HCT116 (cell line): ENCODE measurements around the gene PTPRQ. TPM values are rescaled to one million over a fixed set of nuclear protein-coding genes. Genes with fewer than 3 reads are reported as not detected.

Experiments used
- ATAC-seq: fragments of 200-7000 bp; cut with Tn5 transposase; 2 replicates; pipeline ENCODE4 v1.9.1; 2020; ENCODE audit warnings: mild to moderate bottlenecking, moderate library complexity
- BruUV-seq: library from RNA; stranded (reverse); fragments of 400-500 nt; replicated peaks from 2 replicates; lab custom pipeline; 2021; lab: Mats Ljungman, UMichigan
- CTCF ChIA-PET: fragments of 300-600 bp; sonication (Branson Sonifier 250); formaldehyde crosslinking; loops from one replicate; lab custom pipeline; 2021; ENCODE audit warnings: antibody characterized with exemption; lab: Charles Lee
- POLR2A ChIA-PET: fragments of 300-600, 350-600 bp; sonication (Branson Sonifier 250); formaldehyde crosslinking; loops from one replicate; lab custom pipeline; 2021; ENCODE audit warnings: antibody characterized with exemption; lab: Charles Lee
- RAD21 ChIA-PET, 2 experiments: fragments of 300-600 bp; sonication (Branson Sonifier 250); formaldehyde crosslinking; loops; one replicate each; lab custom pipeline; 2023; ENCODE audit warnings: low total read pairs in 2 of 2; ENCODE audit not compliant: uncharacterized antibody in 2 of 2, unreplicated experiment in 2 of 2, low non-redundant PET in 1 of 2; lab: Charles Lee
- DNase-seq: peaks from one replicate; pipeline ENCODE4 v3.0.0-alpha.2; 2010; ENCODE audit warnings: low read depth, low spot score
- H2AFZ ChIP-seq: fragments of 200-600 bp; shearing (Covaris generic), sonication (generic); 2 replicates; pipeline ENCODE4 v1.6.1; 2017; ENCODE audit warnings: low read depth, mixed run types, mixed read lengths, antibody characterized with exemption, low read length; ENCODE audit not compliant: poor library complexity, severe bottlenecking
- H3K27ac ChIP-seq: 2 replicates; pipeline ENCODE4 v1.5.1; 2012; ENCODE audit warnings: low read depth, low read length
- H3K27me3 ChIP-seq: fragments of 200-600 bp; sonication (generic); 2 replicates; pipeline ENCODE4 v1.6.1; 2016; ENCODE audit warnings: mixed run types, low read length, mixed read lengths; ENCODE audit not compliant: insufficient read depth
- H3K36me3 ChIP-seq, 2 experiments: fragments of 200-500 bp in 1 of 2; fragments of 200-600 bp in 1 of 2; sonication (Bioruptor generic) in 1 of 2; sonication (generic) in 1 of 2; 2 replicates each; pipeline versions ENCODE4 v1.5.1 to v1.6.1; 2014 to 2016; ENCODE audit warnings: low read length in 2 of 2, inconsistent platforms in 1 of 2, mixed read lengths in 1 of 2, mixed run types in 1 of 2; ENCODE audit not compliant: insufficient read depth in 2 of 2, control insufficient read depth in 1 of 2
- H3K4me1 ChIP-seq, 2 experiments: fragments of 200-600 bp in 1 of 2; sonication (generic) in 1 of 2; 2 replicates each; pipeline versions ENCODE4 v1.5.1 to v1.6.1; 2012 to 2017; ENCODE audit warnings: low read length in 2 of 2, inconsistent platforms in 1 of 2, mild to moderate bottlenecking in 1 of 2, mixed read lengths in 1 of 2, mixed run types in 1 of 2, moderate library complexity in 1 of 2; ENCODE audit not compliant: insufficient read depth in 2 of 2, control insufficient read depth in 1 of 2
- H3K4me2 ChIP-seq: fragments of 200-600 bp; sonication (generic); 2 replicates; pipeline ENCODE4 v1.6.1; 2017; ENCODE audit warnings: mixed run types, low read length, mixed read lengths
- H3K4me3 ChIP-seq, 2 experiments: fragments of 200-600 bp in 1 of 2; sonication (generic) in 1 of 2; replicated peaks in 1 of 2; 2 replicates each; pipeline ENCODE4 v1.5.1; 2011 to 2016; ENCODE audit warnings: low read length in 2 of 2, control low read depth in 1 of 2, low read depth in 1 of 2, mild to moderate bottlenecking in 1 of 2, mixed read lengths in 1 of 2, mixed run types in 1 of 2
- H3K79me2 ChIP-seq: fragments of 200-600 bp; sonication (generic); 2 replicates; pipeline ENCODE4 v1.6.1; 2017; ENCODE audit warnings: mild to moderate bottlenecking, mixed run types, low read length, moderate library complexity, mixed read lengths; ENCODE audit not compliant: insufficient read depth
- H3K9ac ChIP-seq: fragments of 200-600 bp; sonication (generic); 2 replicates; pipeline ENCODE4 v1.6.1; 2016; ENCODE audit warnings: low read length, mixed read lengths
- H3K9me2 ChIP-seq: fragments of 200-600 bp; sonication (generic), shearing (Covaris generic); 2 replicates; pipeline ENCODE4 v1.6.1; 2017; ENCODE audit warnings: mixed run types, mild to moderate bottlenecking, moderate library complexity; ENCODE audit not compliant: insufficient read depth
- H3K9me3 ChIP-seq, 2 experiments: fragments of 200-500 bp in 1 of 2; fragments of 200-600 bp in 1 of 2; sonication (Bioruptor generic) in 1 of 2; sonication (generic) in 1 of 2; 2 replicates each; pipeline ENCODE4 v1.6.1; 2014 to 2017; ENCODE audit warnings: low read length in 2 of 2, mixed read lengths in 2 of 2, inconsistent platforms in 1 of 2, low read depth in 1 of 2, mild to moderate bottlenecking in 1 of 2, mixed run types in 1 of 2, moderate library complexity in 1 of 2; ENCODE audit not compliant: control insufficient read depth in 1 of 2, insufficient read depth in 1 of 2
- H4K20me1 ChIP-seq: fragments of 200-600 bp; sonication (generic), shearing (Covaris generic); 2 replicates; pipeline ENCODE4 v1.6.1; 2017; ENCODE audit warnings: mixed run types, mild to moderate bottlenecking, moderate library complexity; ENCODE audit not compliant: insufficient read depth
- ATF3 ChIP-seq: IDR thresholded peaks from 2 replicates; pipeline ENCODE4 v1.6.1; 2012
- CEBPB ChIP-seq: IDR thresholded peaks from 2 replicates; pipeline ENCODE4 v1.6.1; 2012; ENCODE audit warnings: low read depth
- CTCF ChIP-seq, 3 experiments: fragments of 200-600 bp in 1 of 3; sonication (generic) in 1 of 3; IDR thresholded peaks in 2 of 3; conservative IDR thresholded peaks in 1 of 3; 2 replicates each; pipeline ENCODE4 v1.5.1; 2012 to 2017; ENCODE audit warnings: low read depth in 2 of 3, low read length in 2 of 3, antibody characterized with exemption in 1 of 3, borderline replicate concordance in 1 of 3, control low read depth in 1 of 3, mild to moderate bottlenecking in 1 of 3, mixed read lengths in 1 of 3, mixed run types in 1 of 3, moderate library complexity in 1 of 3; ENCODE audit not compliant: insufficient read depth in 1 of 3
- EGR1 ChIP-seq: IDR thresholded peaks from 2 replicates; pipeline ENCODE4 v1.6.1; 2012; ENCODE audit warnings: low read depth
- ELF1 ChIP-seq: IDR thresholded peaks from 2 replicates; pipeline ENCODE4 v1.6.1; 2012; ENCODE audit warnings: low read depth, borderline replicate concordance
- EZH2 ChIP-seq: fragments of 200-600 bp; sonication (generic); IDR thresholded peaks from 2 replicates; pipeline ENCODE4 v1.6.1; 2017; ENCODE audit warnings: antibody characterized with exemption, mixed run types
- FOSL1 ChIP-seq: IDR thresholded peaks from 2 replicates; pipeline ENCODE4 v1.6.1; 2012; ENCODE audit warnings: low read depth
- JUND ChIP-seq: IDR thresholded peaks from 2 replicates; pipeline ENCODE4 v1.6.1; 2012
- MAX ChIP-seq: IDR thresholded peaks from 2 replicates; pipeline ENCODE4 v1.6.1; 2012
- POLR2AphosphoS5 ChIP-seq: IDR thresholded peaks from 2 replicates; pipeline ENCODE4 v1.6.1; 2011; ENCODE audit warnings: mild to moderate bottlenecking, low read depth, low read length, moderate library complexity
- RAD21 ChIP-seq: IDR thresholded peaks from 2 replicates; pipeline ENCODE4 v1.6.1; 2012; ENCODE audit warnings: low read depth, mild to moderate bottlenecking
- REST ChIP-seq: IDR thresholded peaks from 2 replicates; pipeline ENCODE4 v1.6.1; 2012; ENCODE audit warnings: low read depth
- SIN3A ChIP-seq: IDR thresholded peaks from 2 replicates; pipeline ENCODE4 v1.6.1; 2012; ENCODE audit warnings: low read depth
- SRF ChIP-seq: IDR thresholded peaks from 2 replicates; pipeline ENCODE4 v1.6.1; 2012; ENCODE audit warnings: low read depth
- TCF7L2 ChIP-seq: IDR thresholded peaks from 2 replicates; pipeline ENCODE4 v1.7.0; 2011; ENCODE audit warnings: borderline replicate concordance, inconsistent platforms; ENCODE audit not compliant: insufficient read depth, insufficient read length; ENCODE audit errors: extremely low read depth
- YY1 ChIP-seq: IDR thresholded peaks from 2 replicates; pipeline ENCODE4 v1.6.1; 2011; ENCODE audit warnings: low read length, low read depth, moderate library complexity, mild to moderate bottlenecking; ENCODE audit not compliant: insufficient replicate concordance; ENCODE audit errors: extremely low read depth
- ZBTB33 ChIP-seq: IDR thresholded peaks from 2 replicates; pipeline ENCODE4 v1.6.1; 2011; ENCODE audit warnings: mild to moderate bottlenecking, low read length, moderate library complexity; ENCODE audit not compliant: insufficient replicate concordance; ENCODE audit errors: extremely low read depth
- ZFX ChIP-seq: fragments of 450-650 bp; IDR thresholded peaks from 2 replicates; pipeline ENCODE4 v1.6.1; 2017
- ZNF274 ChIP-seq: fragments of 200-500 bp; sonication (Bioruptor generic); IDR thresholded peaks from 2 replicates; pipeline ENCODE4 v1.6.1; 2014; ENCODE audit warnings: mild to moderate bottlenecking, low read depth, low read length, inconsistent platforms
- intact Hi-C: fragments of 100-400 bp; cut with micrococcal nuclease; formaldehyde crosslinking; loops from 2 replicates; pipeline ENCODE4 v1.10.0; 2022
- total RNA-seq: library from RNA; stranded (reverse); gene quantifications from one replicate; pipeline ENCODE4 v1.2.1, GENCODE V29; 2021; ENCODE audit not compliant: unreplicated experiment

Gene PTPRQ
- total RNA-seq, 1 experiment from 2014 or later: not detected

- TF ChIP-seq EZH2: no peak
- no peak for TF ChIP-seq ELF1
- TF ChIP-seq CTCF (IDR thresholded peaks at IDR 0.05 in 2 of 3, conservative IDR thresholded peaks at IDR 0.05 in 1 of 3; ENCODE audit: borderline replicate concordance in 1 of 3, insufficient read depth in 1 of 3, low read depth in 2 of 3, low read length in 2 of 3): no peak
- no peak for TF ChIP-seq EGR1
Measured at GRCh38 chr12:80581783-80582182, 137.7 kb downstream of the PTPRQ start (continued).

GRCh38 chr12:80582431-80582830 is 138.4 kb downstream of the PTPRQ start:
- ATAC-seq (no peak), DNase-seq (no peak)
- intact Hi-C loops: no loop called here
- H3K27me3 ChIP-seq: 0 out of 2 replicates have a peak, but pooled peaks cover 6% of the 10 kb centered on the region
- H2AFZ ChIP-seq: no peak overlapping the region
- no peaks in the 10 kb centered on the region for H3K36me3 ChIP-seq
- no peak overlapping the region for H3K4me3 ChIP-seq
- no peak overlapping the region for H3K4me2 ChIP-seq
- no TSS peak for BruUV-seq
- H3K79me2 ChIP-seq: no peaks in the 10 kb centered on the region
- no peaks in the 10 kb centered on the region for H3K9me3 ChIP-seq
- H4K20me1 ChIP-seq: no peaks in the 10 kb centered on the region; the same call in 1 of the 2 replicates
- H3K9me2 ChIP-seq: no peaks in the 10 kb centered on the region
- no peaks in the 10 kb centered on the region for H3K4me1 ChIP-seq
- no peak overlapping the region for H3K27ac ChIP-seq
- ChIA-PET POLR2A (no interaction called here), CTCF (no interaction called here), RAD21 (no interaction called here)
- no peak overlapping the region for H3K9ac ChIP-seq
- TF ChIP-seq FOSL1 (no peak), ZFX (no peak), TCF7L2 (no peak), JUND (no peak), ZNF274 (no peak), POLR2AphosphoS5 (no peak), CEBPB (no peak), REST (no peak), RAD21 (no peak), MAX (no peak), EZH2 (no peak), ATF3 (no peak), EGR1 (no peak), SIN3A (no peak), ZBTB33 (no peak), YY1 (no peak), SRF (no peak), ELF1 (no peak)
